GM12878 (cell line): ENCODE data around the gene CBLN1.

Experiments used
- ATF3 ChIP-seq: IDR thresholded peaks from 2 replicates; pipeline ENCODE4 v1.6.1; 2011; ENCODE audit warnings: low read depth, mild to moderate bottlenecking, low read length, moderate library complexity, borderline replicate concordance; ENCODE audit errors: extremely low read depth
- CTCF ChIP-seq, 3 experiments: IDR thresholded peaks in 2 of 3; conservative IDR thresholded peaks in 1 of 3; 2 replicates each; pipeline ENCODE4 v1.5.1; 2011; ENCODE audit warnings: low read depth in 3 of 3, low read length in 3 of 3, mild to moderate bottlenecking in 3 of 3, control low read depth in 2 of 3, moderate library complexity in 2 of 3, inconsistent platforms in 1 of 3, mixed read lengths in 1 of 3; ENCODE audit not compliant: control insufficient read depth in 2 of 3, insufficient read depth in 1 of 3; ENCODE audit errors: extremely low read depth in 1 of 3
- MTA2 ChIP-seq: fragments of 450-650 bp; IDR thresholded peaks from 2 replicates; pipeline ENCODE4 v1.6.1; 2016; ENCODE audit warnings: low read depth, mild to moderate bottlenecking, moderate library complexity
- POLR2A ChIP-seq: IDR thresholded peaks from 2 replicates; pipeline ENCODE4 v1.6.1; 2011; ENCODE audit warnings: low read depth, mild to moderate bottlenecking, low read length
- SREBF2 ChIP-seq: IDR thresholded peaks from 2 replicates; pipeline ENCODE4 v1.6.1; 2012; ENCODE audit warnings: mild to moderate bottlenecking, low read length
- SUZ12 ChIP-seq: fragments of 200-600 bp; sonication (generic); IDR thresholded peaks from one replicate; pipeline ENCODE4 v1.6.1; 2018; ENCODE audit warnings: antibody characterized with exemption, mild to moderate bottlenecking; ENCODE audit not compliant: unreplicated experiment

GRCh38 chr16:49277386-49277742, 4.3 kb downstream of the CBLN1 start:
- no peak for TF ChIP-seq CTCF (IDR thresholded peaks at IDR 0.05 in 2 of 3, conservative IDR thresholded peaks at IDR 0.05 in 1 of 3; ENCODE audit: control insufficient read depth in 2 of 3, extremely low read depth in 1 of 3, insufficient read depth in 1 of 3, low read depth in 3 of 3, low read length in 3 of 3)
- no peak for TF ChIP-seq ATF3
- no peak for TF ChIP-seq SREBF2
- TF ChIP-seq SUZ12 = no peak
- no peak for TF ChIP-seq MTA2
- TF ChIP-seq POLR2A = no peak
